PC-3 (cell line): Measurements from ENCODE around the gene ADGRG1.

Source experiments
- CTCF ChIP-seq: fragments of 300-600 bp; sonication (generic); conservative IDR thresholded peaks from 2 replicates; pipeline ENCODE4 v1.5.1; 2017; ENCODE audit warnings: antibody characterized with exemption, low read depth, mild to moderate bottlenecking, low read length
- EZH2 ChIP-seq: fragments of 300-600 bp; sonication (generic); IDR thresholded peaks from one replicate; pipeline ENCODE4 v1.6.1; 2017; ENCODE audit warnings: antibody characterized with exemption, mild to moderate bottlenecking, low read length; ENCODE audit not compliant: unreplicated experiment
- EZH2phosphoT487 ChIP-seq: fragments of 300-600 bp; sonication (generic); IDR thresholded peaks from 2 replicates; pipeline ENCODE4 v1.6.1; 2018; ENCODE audit warnings: mild to moderate bottlenecking, antibody characterized with exemption, low read length, borderline replicate concordance

- TF ChIP-seq CTCF: no peak
- no peak for TF ChIP-seq EZH2
- TF ChIP-seq EZH2phosphoT487: no peak
Observed at GRCh38 chr16:57679767-57680482, 51.5 kb downstream of the ADGRG1 start.
